ENCODE results near the gene SH3RF2. TPM values are rescaled to one million over a fixed set of nuclear protein-coding genes. Genes with fewer than 3 reads are reported as not detected.

SH3RF2 gene
- total RNA-seq, 3 donors from 2014 or later, result 6.6 to 9.5 (median 9.4) TPM

GRCh38 chr5:145983446-145983845 lies 47.1 kb downstream of the SH3RF2 start:
- Histone ChIP-seq H3K36me3 (no peaks in the 10 kb centered on the region), H3K27me3 (no peaks in the 10 kb centered on the region), H3K4me3 (no peak overlapping the region), H3K27ac (peak overlapping the region; percentile 41 to 56), H3K9me3 (no peaks in the 10 kb centered on the region), H3K4me1 (peaks cover 0 to 5% of the 10 kb centered on the region in 2 donors)
- intact Hi-C loops (cut with DNase I; ENCODE audit: low total_unique reads), result no loop called here
- DNase-seq (ENCODE audit: low spot score in 2 of 2), result peak in 1 of 2 donors; percentile 59
- TF ChIP-seq CTCF (IDR thresholded peaks at IDR 0.05) (no peak), POLR2A (IDR thresholded peaks at IDR 0.05) (no peak)

DNA sequence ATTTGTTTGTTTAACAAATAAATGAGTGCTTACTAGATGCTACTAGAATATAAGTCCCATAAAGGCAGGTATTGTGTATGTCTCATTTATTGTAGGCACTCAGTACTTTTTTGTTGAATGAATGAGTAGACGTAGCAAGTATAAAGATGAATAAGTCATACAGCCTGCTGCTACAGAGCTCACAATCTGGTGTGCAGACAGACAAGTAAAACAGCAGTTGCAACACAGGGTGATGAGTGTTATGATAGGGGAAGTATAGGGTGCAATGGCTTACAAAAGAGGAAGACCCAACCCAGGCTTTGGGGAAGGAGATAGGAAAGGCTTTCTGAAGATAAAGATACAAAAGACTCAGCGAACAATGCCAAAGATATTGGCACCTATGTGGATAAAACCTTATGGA lies 47.7 kb downstream of the SH3RF2 start:
- intact Hi-C loops (cut with DNase I; ENCODE audit: low total_unique reads), result no loop called here
- H3K27ac ChIP-seq, result peak overlapping the region; percentile 7 to 41
- H3K4me1 ChIP-seq, result peaks cover 0 to 5% of the 10 kb centered on the region in 2 donors
- H3K36me3 ChIP-seq, result no peaks in the 10 kb centered on the region
- no peaks in the 10 kb centered on the region for H3K9me3 ChIP-seq
- H3K27me3 ChIP-seq, result no peaks in the 10 kb centered on the region
- DNase-seq (ENCODE audit: low spot score in 2 of 2), result no peak
- H3K4me3 ChIP-seq, result no peak overlapping the region
- TF ChIP-seq POLR2A (IDR thresholded peaks at IDR 0.05) (no peak), POLR2AphosphoS5 (IDR thresholded peaks at IDR 0.05) (no peak), CTCF (IDR thresholded peaks at IDR 0.05) (no peak)

DNA sequence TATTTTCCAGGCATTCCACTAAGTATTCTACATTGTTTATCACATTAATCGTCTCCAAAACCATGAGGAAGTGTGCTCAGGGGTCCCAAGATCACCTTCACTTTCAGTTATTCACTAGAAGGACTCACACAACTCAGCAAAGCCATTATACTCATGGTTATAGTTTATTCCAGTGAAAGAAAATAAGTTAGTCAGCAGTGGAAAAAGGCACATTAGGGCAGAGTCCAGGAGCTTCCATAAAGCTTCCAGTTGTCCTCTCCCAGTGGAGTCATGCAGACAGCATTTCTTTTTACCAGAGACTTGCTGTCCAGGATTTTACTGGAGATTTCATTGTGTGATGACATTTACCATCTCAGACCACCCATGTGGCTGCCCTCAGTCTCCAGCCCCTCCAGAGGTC lies 51.5 kb downstream of the SH3RF2 start:
- no peak for TF ChIP-seq POLR2A (IDR thresholded peaks at IDR 0.05)
- TF ChIP-seq CTCF (IDR thresholded peaks at IDR 0.05), result no peak
- TF ChIP-seq POLR2AphosphoS5 (IDR thresholded peaks at IDR 0.05), result no peak
- H3K27ac ChIP-seq, result no peak overlapping the region

GRCh38 chr5:145988993-145989392 lies 52.6 kb downstream of the SH3RF2 start:
- TF ChIP-seq CTCF (IDR thresholded peaks at IDR 0.05), result no peak
- TF ChIP-seq POLR2A (IDR thresholded peaks at IDR 0.05), result no peak
- TF ChIP-seq POLR2AphosphoS5 (IDR thresholded peaks at IDR 0.05), result no peak
- H3K27ac ChIP-seq, result no peak overlapping the region
- H3K4me3 ChIP-seq, result no peak overlapping the region
- H3K36me3 ChIP-seq, result no peaks in the 10 kb centered on the region
- intact Hi-C loops (cut with DNase I; ENCODE audit: low total_unique reads), result no loop called here
- H3K4me1 ChIP-seq, result peaks cover 0 to 6% of the 10 kb centered on the region in 2 donors
- no peak for DNase-seq (ENCODE audit: low spot score in 2 of 2)
- H3K9me3 ChIP-seq, result peaks cover 7 to 12% of the 10 kb centered on the region in 2 donors
- no peaks in the 10 kb centered on the region for H3K27me3 ChIP-seq

More for the DNA sequence above, 51.5 kb downstream of the SH3RF2 start:
- H3K27me3 ChIP-seq, result no peaks in the 10 kb centered on the region
- intact Hi-C loops (cut with DNase I; ENCODE audit: low total_unique reads), result no loop called here
- H3K36me3 ChIP-seq, result no peaks in the 10 kb centered on the region
- peaks cover 0 to under 1% of the 10 kb centered on the region in 2 donors for H3K9me3 ChIP-seq
- H3K4me1 ChIP-seq, result peaks cover 0 to 6% of the 10 kb centered on the region in 2 donors
- no peak overlapping the region for H3K4me3 ChIP-seq
- no peak for DNase-seq (ENCODE audit: low spot score in 2 of 2)

DNA sequence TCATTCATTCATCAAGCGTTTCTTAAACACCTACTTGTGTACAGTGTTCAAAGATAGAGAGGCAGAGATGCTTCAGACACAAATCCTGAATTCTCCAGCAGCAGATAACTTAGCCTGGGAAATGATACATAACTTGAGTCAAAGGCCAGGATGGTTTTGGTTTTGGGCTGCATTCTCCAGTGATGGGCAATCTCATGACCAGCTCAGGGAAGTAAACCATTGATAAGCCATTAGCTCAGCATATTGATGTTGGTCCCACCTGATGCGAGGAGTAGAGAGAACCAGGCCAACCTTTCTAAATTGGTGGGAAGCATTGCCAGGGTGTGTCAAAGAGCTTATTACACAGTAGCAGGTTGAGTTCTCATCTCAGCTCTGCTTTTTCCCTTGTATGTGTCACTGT lies 53.0 kb downstream of the SH3RF2 start:
- peaks cover 7 to 16% of the 10 kb centered on the region in 2 donors for H3K9me3 ChIP-seq
- no peaks in the 10 kb centered on the region for H3K27me3 ChIP-seq
- H3K4me3 ChIP-seq, result no peak overlapping the region
- no peak for TF ChIP-seq POLR2A (IDR thresholded peaks at IDR 0.05)
- no peak for TF ChIP-seq CTCF (IDR thresholded peaks at IDR 0.05)
- TF ChIP-seq POLR2AphosphoS5 (IDR thresholded peaks at IDR 0.05), result no peak
- no peak overlapping the region for H3K27ac ChIP-seq
- no peak for DNase-seq (ENCODE audit: low spot score in 2 of 2)
- intact Hi-C loops (cut with DNase I; ENCODE audit: low total_unique reads), result no loop called here
- no peaks in the 10 kb centered on the region for H3K36me3 ChIP-seq
- H3K4me1 ChIP-seq, result peaks cover 0 to 6% of the 10 kb centered on the region in 2 donors
